Measurements from ENCODE around the gene F2RL2. TPM values are rescaled to one million over a fixed set of nuclear protein-coding genes. Genes with fewer than 3 reads are reported as not detected.
A peak's percentile ranks its signal among the peaks of the same experiment; 100 is the strongest.

Gene F2RL2
- polyA plus RNA-seq, 3 donors = 0.14 TPM; not detected in 2

DNA sequence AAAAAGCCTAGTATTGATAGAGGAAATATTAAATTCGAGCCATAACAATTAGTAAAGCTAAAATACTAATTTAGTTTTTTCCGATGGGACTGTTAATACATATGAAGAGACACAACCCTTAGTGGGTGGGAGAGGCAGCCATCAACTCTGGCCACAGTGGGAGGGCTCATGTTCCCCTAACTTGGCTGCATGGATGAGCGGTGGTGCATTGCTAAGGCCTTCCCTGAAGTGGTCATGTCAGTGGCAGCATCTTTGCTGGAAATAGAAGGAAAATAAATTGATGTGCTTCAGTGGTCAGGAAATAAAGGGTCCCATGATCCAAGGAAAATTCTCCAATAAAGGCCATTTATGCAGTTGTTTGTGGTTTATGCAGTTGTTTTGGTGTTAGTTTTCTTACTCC, 33.9 kb upstream of the F2RL2 start:
- H3K36me3 Mint-ChIP-seq = peaks cover 83 to 92% of the 10 kb centered on the region in 2 donors
- Histone ChIP-seq H4K20me1 (ENCODE audit: insufficient read depth, low read length) (peaks cover 4% of the 10 kb centered on the region), H3K4me3 (replicated peaks in 1 of 3; ENCODE audit: low read depth in 2 of 3, low read length in 3 of 3) (no peak overlapping the region), H3K4me1 (ENCODE audit: control insufficient read depth in 1 of 2, insufficient read depth in 2 of 2, low read length in 2 of 2) (no peaks in the 10 kb centered on the region), H3K27ac (ENCODE audit: low read depth in 1 of 2, low read length in 2 of 2) (no peak overlapping the region), H3K9ac (ENCODE audit: insufficient read depth, low read length, poor library complexity, severe bottlenecking) (no peak overlapping the region), H3K4me2 (replicated peaks; ENCODE audit: extremely low read depth, low read length, poor library complexity, severe bottlenecking) (no peak overlapping the region), H2AFZ (ENCODE audit: insufficient read depth, low read depth, low read length, poor library complexity, severe bottlenecking) (no peak overlapping the region), H3K27me3 (ENCODE audit: control insufficient read depth in 2 of 2, insufficient read depth in 2 of 2, low read length in 2 of 2) (no peaks in the 10 kb centered on the region), H3K36me3 (replicated peaks in 1 of 2; ENCODE audit: control insufficient read depth in 1 of 2, insufficient read depth in 2 of 2, low read length in 2 of 2) (peaks cover 84 to 100% of the 10 kb centered on the region in 2 donors), H3K79me2 (ENCODE audit: insufficient read depth, low read length) (no peaks in the 10 kb centered on the region), H3K9me3 (replicated peaks in 1 of 2; ENCODE audit: control insufficient read depth in 1 of 2, insufficient read depth in 1 of 2, low read length in 2 of 2) (no peaks in the 10 kb centered on the region)
- no peak overlapping the region for H3K27ac Mint-ChIP-seq
- intact Hi-C loops (cut with micrococcal nuclease) = no loop called here
- TF ChIP-seq CTCF (IDR thresholded peaks at IDR 0.05) = no peak
- H3K27me3 Mint-ChIP-seq (ENCODE audit: low read depth in 3 of 3) = no peaks in the 10 kb centered on the region
- 100% methylated on average over 1 of the region's 3 CpGs for WGBS (ENCODE audit: insufficient coverage)
- no peaks in the 10 kb centered on the region for H3K4me1 Mint-ChIP-seq
- H3K9me3 Mint-ChIP-seq = no peaks in the 10 kb centered on the region
- no peak for DNase-seq
- no peak overlapping the region for H3K4me3 Mint-ChIP-seq

- Mint-ChIP-seq H3K27ac (peak overlapping the region in 1 of 7 donors; percentile 3), H3K27me3 (ENCODE audit: low read depth in 3 of 3) (peaks cover 0 to 2% (median 2%) of the 10 kb centered on the region in 3 donors), H3K9me3 (peaks cover 3 to 18% (median 14%) of the 10 kb centered on the region in 7 donors), H3K4me1 (no peaks in the 10 kb centered on the region), H3K36me3 (peaks cover 71 to 91% of the 10 kb centered on the region in 2 donors), H3K4me3 (no peak overlapping the region)
- H3K4me2 ChIP-seq (replicated peaks; ENCODE audit: extremely low read depth, low read length, poor library complexity, severe bottlenecking) = no peak overlapping the region
- H2AFZ ChIP-seq (ENCODE audit: insufficient read depth, low read depth, low read length, poor library complexity, severe bottlenecking) = no peak overlapping the region
- peaks cover 7% of the 10 kb centered on the region for H4K20me1 ChIP-seq (ENCODE audit: insufficient read depth, low read length)
- no peak overlapping the region for H3K9ac ChIP-seq (ENCODE audit: insufficient read depth, low read length, poor library complexity, severe bottlenecking)
- H3K9me3 ChIP-seq (replicated peaks in 1 of 2; ENCODE audit: control insufficient read depth in 1 of 2, insufficient read depth in 1 of 2, low read length in 2 of 2) = peaks cover 11 to 12% of the 10 kb centered on the region in 2 donors
- no peaks in the 10 kb centered on the region for H3K4me1 ChIP-seq (ENCODE audit: control insufficient read depth in 1 of 2, insufficient read depth in 2 of 2, low read length in 2 of 2)
- H3K27me3 ChIP-seq (ENCODE audit: control insufficient read depth in 2 of 2, insufficient read depth in 2 of 2, low read length in 2 of 2) = no peaks in the 10 kb centered on the region
- no peak overlapping the region for H3K4me3 ChIP-seq (replicated peaks in 1 of 3; ENCODE audit: low read depth in 2 of 3, low read length in 3 of 3)
- no peaks in the 10 kb centered on the region for H3K79me2 ChIP-seq (ENCODE audit: insufficient read depth, low read length)
- no peak overlapping the region for H3K27ac ChIP-seq (ENCODE audit: low read depth in 1 of 2, low read length in 2 of 2)
- 100% methylated on average over 1 of the region's 3 CpGs for WGBS (ENCODE audit: insufficient coverage)
- TF ChIP-seq CTCF (IDR thresholded peaks at IDR 0.05) = no peak
- intact Hi-C loops (cut with micrococcal nuclease) = no loop called here
- no peak for DNase-seq
- H3K36me3 ChIP-seq (replicated peaks in 1 of 2; ENCODE audit: control insufficient read depth in 1 of 2, insufficient read depth in 2 of 2, low read length in 2 of 2) = peaks cover 68 to 97% of the 10 kb centered on the region in 2 donors
Measured at GRCh38 chr5:76652809-76653414, 29.7 kb upstream of the F2RL2 start.
